MM.1S (cell line): ENCODE measurements around the gene SH3RF3.

Source experiments
- DNase-seq: peaks from one replicate; pipeline ENCODE4 v3.0.0-alpha.2; 2015
- H2AFZ ChIP-seq: fragments of 300-600 bp; sonication (generic); 2 replicates; pipeline ENCODE4 v1.6.0; 2016; ENCODE audit warnings: antibody characterized with exemption, low read length
- H3F3A ChIP-seq: fragments of 300-600 bp; sonication (generic); 2 replicates; pipeline ENCODE4 v1.6.1; 2016; ENCODE audit warnings: mild to moderate bottlenecking, antibody characterized with exemption, low read length, moderate library complexity, mixed read lengths; ENCODE audit not compliant: insufficient read depth
- H3K27ac ChIP-seq: fragments of 300-600 bp; sonication (generic); 2 replicates; pipeline ENCODE4 v1.5.1; 2016; ENCODE audit warnings: mild to moderate bottlenecking, low read length
- H3K27me3 ChIP-seq: fragments of 300-600 bp; sonication (generic); replicated peaks from 2 replicates; pipeline ENCODE4 v1.6.0; 2016; ENCODE audit warnings: low read length; ENCODE audit not compliant: insufficient read depth
- H3K36me3 ChIP-seq: fragments of 300-600 bp; sonication (generic); replicated peaks from 2 replicates; pipeline ENCODE4 v1.6.1; 2016; ENCODE audit warnings: mild to moderate bottlenecking, low read length, mixed read lengths; ENCODE audit not compliant: insufficient read depth
- H3K4me1 ChIP-seq: fragments of 300-600 bp; sonication (generic); 2 replicates; pipeline ENCODE4 v1.6.1; 2016; ENCODE audit warnings: low read length, mixed read lengths
- H3K4me2 ChIP-seq: fragments of 300-600 bp; sonication (generic); 2 replicates; pipeline ENCODE4 v1.6.0; 2016; ENCODE audit warnings: low read depth, low read length
- H3K4me3 ChIP-seq: fragments of 300-600 bp; sonication (generic); 2 replicates; pipeline ENCODE4 v1.5.1; 2016; ENCODE audit warnings: low read length, mixed read lengths
- H3K79me2 ChIP-seq: fragments of 300-600 bp; sonication (generic); 2 replicates; pipeline ENCODE4 v1.6.1; 2016; ENCODE audit warnings: mixed run types, low read length, mixed read lengths
- H3K9ac ChIP-seq: fragments of 300-600 bp; sonication (generic); 2 replicates; pipeline ENCODE4 v1.6.1; 2016; ENCODE audit warnings: low read length, mixed read lengths
- H3K9me2 ChIP-seq: fragments of 300-600 bp; sonication (generic); replicated peaks from 2 replicates; pipeline ENCODE4 v1.6.1; 2016; ENCODE audit warnings: mild to moderate bottlenecking, low read length, mixed read lengths; ENCODE audit not compliant: insufficient read depth
- H3K9me3 ChIP-seq: fragments of 300-600 bp; sonication (generic); replicated peaks from 2 replicates; pipeline ENCODE4 v1.6.1; 2016; ENCODE audit warnings: mild to moderate bottlenecking, low read length, mixed read lengths; ENCODE audit not compliant: insufficient read depth
- H4K20me1 ChIP-seq: fragments of 300-600 bp; sonication (generic); 2 replicates; pipeline ENCODE4 v1.6.1; 2016; ENCODE audit warnings: mild to moderate bottlenecking, low read length, moderate library complexity, mixed read lengths; ENCODE audit not compliant: insufficient read depth
- CTCF ChIP-seq: fragments of 300-600 bp; sonication (generic); IDR thresholded peaks from 2 replicates; pipeline ENCODE4 v1.5.1; 2016; ENCODE audit warnings: antibody characterized with exemption, low read length, mixed read lengths
- EZH2 ChIP-seq: fragments of 300-600 bp; sonication (generic); optimal IDR thresholded peaks from 2 replicates; pipeline ENCODE3; 2017; ENCODE audit warnings: low read depth, mild to moderate bottlenecking, antibody characterized with exemption, low read length, mixed read lengths
- EZH2phosphoT487 ChIP-seq: fragments of 300-600 bp; sonication (generic); IDR thresholded peaks from 2 replicates; pipeline ENCODE4 v1.6.1; 2018; ENCODE audit warnings: antibody characterized with exemption, low read length

The SH3RF3 gene

GRCh38 chr2:109345653-109346480 is 216.9 kb downstream of the SH3RF3 start:
- no peak for DNase-seq
- H3K79me2 ChIP-seq = peaks cover 72% of the 10 kb centered on the region
- H3K9me3 ChIP-seq = no peaks in the 10 kb centered on the region
- no peaks in the 10 kb centered on the region for H3K9me2 ChIP-seq
- H3K4me1 ChIP-seq = peaks cover 61% of the 10 kb centered on the region
- no peaks in the 10 kb centered on the region for H3K27me3 ChIP-seq
- TF ChIP-seq EZH2phosphoT487 (no peak), EZH2 (no peak), CTCF (no peak)
- H3K36me3 ChIP-seq = no peaks in the 10 kb centered on the region
- peak overlapping the region; percentile 59; the same call in 1 of the 2 replicates for H3K27ac ChIP-seq
- H3K4me3 ChIP-seq = no peak overlapping the region
- peaks cover 38% of the 10 kb centered on the region for H3F3A ChIP-seq
- H2AFZ ChIP-seq = no peak overlapping the region
- H3K4me2 ChIP-seq = no peak overlapping the region
- no peaks in the 10 kb centered on the region for H4K20me1 ChIP-seq
- H3K9ac ChIP-seq = no peak overlapping the region

GRCh38 chr2:109346601-109347228 is 217.7 kb downstream of the SH3RF3 start:
- Histone ChIP-seq H3K79me2 (peaks cover 70% of the 10 kb centered on the region), H4K20me1 (no peaks in the 10 kb centered on the region), H3K4me1 (peaks cover 62% of the 10 kb centered on the region), H3K9ac (no peak overlapping the region), H3K27ac (peak overlapping the region; percentile 59; the same call in 1 of the 2 replicates), H3K9me3 (no peaks in the 10 kb centered on the region), H3F3A (peaks cover 39% of the 10 kb centered on the region), H3K4me2 (peak overlapping the region; percentile 21; the same call in 1 of the 2 replicates), H2AFZ (no peak overlapping the region), H3K9me2 (no peaks in the 10 kb centered on the region), H3K27me3 (no peaks in the 10 kb centered on the region), H3K4me3 (no peak overlapping the region), H3K36me3 (no peaks in the 10 kb centered on the region)
- peak; percentile 66 for DNase-seq
- TF ChIP-seq CTCF = no peak
- TF ChIP-seq EZH2phosphoT487 = no peak
- TF ChIP-seq EZH2 = no peak

GRCh38 chr2:109347626-109348025 is 218.6 kb downstream of the SH3RF3 start:
- Histone ChIP-seq H3K4me3 (no peak overlapping the region), H3K9ac (no peak overlapping the region), H3K27me3 (no peaks in the 10 kb centered on the region), H2AFZ (no peak overlapping the region), H4K20me1 (no peaks in the 10 kb centered on the region), H3K9me2 (no peaks in the 10 kb centered on the region), H3K79me2 (peaks cover 67% of the 10 kb centered on the region), H3K4me2 (no peak overlapping the region), H3K27ac (peak overlapping the region; percentile 69; the same call in 1 of the 2 replicates), H3K36me3 (no peaks in the 10 kb centered on the region), H3F3A (peaks cover 43% of the 10 kb centered on the region), H3K9me3 (no peaks in the 10 kb centered on the region), H3K4me1 (peaks cover 62% of the 10 kb centered on the region)
- no peak for DNase-seq
- TF ChIP-seq CTCF = no peak
- TF ChIP-seq EZH2 = no peak
- no peak for TF ChIP-seq EZH2phosphoT487
